SK-N-SH treated with all-trans-retinoic acid at 6 μM for 48 hours (cell line): ENCODE results near the gene SPATA25.

Experiments
- ARNTL ChIP-seq: fragments of 450-650 bp; formaldehyde crosslinking; IDR thresholded peaks from 2 replicates; pipeline ENCODE4 v1.5.0; 2020; ENCODE audit warnings: low read depth, mild to moderate bottlenecking, moderate library complexity, borderline replicate concordance
- CSDC2 ChIP-seq: fragments of 250-450 bp; sonication (Bioruptor Pico); IDR thresholded peaks from 2 replicates; pipeline ENCODE4 v1.5.0; 2020; ENCODE audit warnings: mild to moderate bottlenecking, moderate library complexity
- ESRRG ChIP-seq: fragments of 250-450 bp; sonication (Bioruptor Pico); IDR thresholded peaks from 2 replicates; pipeline ENCODE4 v1.6.1; 2021; ENCODE audit warnings: mild to moderate bottlenecking
- GLIS3 ChIP-seq: fragments of 250-450 bp; sonication (Bioruptor Pico); IDR thresholded peaks from 2 replicates; pipeline ENCODE4 v1.5.0; 2020; ENCODE audit warnings: mild to moderate bottlenecking, moderate library complexity
- ISL1 ChIP-seq: fragments of 250-450 bp; sonication (Bioruptor Pico); IDR thresholded peaks from 2 replicates; pipeline ENCODE4 v2.1.2; 2022; ENCODE audit warnings: mild to moderate bottlenecking, moderate library complexity
- PATZ1 ChIP-seq: fragments of 250-450 bp; sonication (Bioruptor Pico); IDR thresholded peaks from 2 replicates; pipeline ENCODE4 v1.8.0; 2020; ENCODE audit warnings: mild to moderate bottlenecking, moderate library complexity, borderline replicate concordance
- PPARA ChIP-seq: fragments of 250-450 bp; sonication (Bioruptor Pico); IDR thresholded peaks from 2 replicates; pipeline ENCODE4 v1.5.0; 2020; ENCODE audit warnings: mild to moderate bottlenecking, borderline replicate concordance
- ZFP3 ChIP-seq: fragments of 250-450 bp; sonication (Bioruptor Pico); IDR thresholded peaks from 2 replicates; pipeline ENCODE4 v1.5.0; 2020; ENCODE audit warnings: mild to moderate bottlenecking, moderate library complexity
- ZFP30 ChIP-seq: fragments of 450-650 bp; formaldehyde crosslinking; IDR thresholded peaks from 2 replicates; pipeline ENCODE4 v1.5.0; 2022; ENCODE audit warnings: mild to moderate bottlenecking, moderate library complexity
- ZNF8 ChIP-seq: fragments of 450-650 bp; formaldehyde crosslinking; IDR thresholded peaks from 2 replicates; pipeline ENCODE4 v1.5.0; 2020; ENCODE audit warnings: mild to moderate bottlenecking, moderate library complexity
- TF ChIP-seq, protein P1 (sequence below): fragments of 250-450 bp; sonication (Bioruptor Pico); IDR thresholded peaks from 2 replicates; pipeline ENCODE4 v1.5.0; 2020; ENCODE audit warnings: mild to moderate bottlenecking, moderate library complexity
- TF ChIP-seq, protein P2 (sequence below): fragments of 250-450 bp; sonication (Bioruptor Pico); IDR thresholded peaks from 2 replicates; pipeline ENCODE4 v1.5.1; 2020; ENCODE audit warnings: low read depth, mild to moderate bottlenecking, moderate library complexity

GRCh38 chr20:45857114-45857881 lies 30.1 kb downstream of the SPATA25 start, which contains the start of the genes ACOT8 and ZSWIM3:
- TF ChIP-seq ISL1 (no peak), CSDC2 (CRISPR knock-in tag) (no peak), ZNF8 (CRISPR knock-in tag) (no peak), ARNTL (CRISPR knock-in tag) (no peak), GLIS3 (CRISPR knock-in tag) (no peak), ESRRG (CRISPR knock-in tag) (no peak), ZFP30 (CRISPR knock-in tag) (no peak), PATZ1 (CRISPR knock-in tag) (no peak), PPARA (CRISPR knock-in tag) (no peak), ZFP3 (CRISPR knock-in tag) (no peak)
- TF ChIP-seq, protein P1, sequence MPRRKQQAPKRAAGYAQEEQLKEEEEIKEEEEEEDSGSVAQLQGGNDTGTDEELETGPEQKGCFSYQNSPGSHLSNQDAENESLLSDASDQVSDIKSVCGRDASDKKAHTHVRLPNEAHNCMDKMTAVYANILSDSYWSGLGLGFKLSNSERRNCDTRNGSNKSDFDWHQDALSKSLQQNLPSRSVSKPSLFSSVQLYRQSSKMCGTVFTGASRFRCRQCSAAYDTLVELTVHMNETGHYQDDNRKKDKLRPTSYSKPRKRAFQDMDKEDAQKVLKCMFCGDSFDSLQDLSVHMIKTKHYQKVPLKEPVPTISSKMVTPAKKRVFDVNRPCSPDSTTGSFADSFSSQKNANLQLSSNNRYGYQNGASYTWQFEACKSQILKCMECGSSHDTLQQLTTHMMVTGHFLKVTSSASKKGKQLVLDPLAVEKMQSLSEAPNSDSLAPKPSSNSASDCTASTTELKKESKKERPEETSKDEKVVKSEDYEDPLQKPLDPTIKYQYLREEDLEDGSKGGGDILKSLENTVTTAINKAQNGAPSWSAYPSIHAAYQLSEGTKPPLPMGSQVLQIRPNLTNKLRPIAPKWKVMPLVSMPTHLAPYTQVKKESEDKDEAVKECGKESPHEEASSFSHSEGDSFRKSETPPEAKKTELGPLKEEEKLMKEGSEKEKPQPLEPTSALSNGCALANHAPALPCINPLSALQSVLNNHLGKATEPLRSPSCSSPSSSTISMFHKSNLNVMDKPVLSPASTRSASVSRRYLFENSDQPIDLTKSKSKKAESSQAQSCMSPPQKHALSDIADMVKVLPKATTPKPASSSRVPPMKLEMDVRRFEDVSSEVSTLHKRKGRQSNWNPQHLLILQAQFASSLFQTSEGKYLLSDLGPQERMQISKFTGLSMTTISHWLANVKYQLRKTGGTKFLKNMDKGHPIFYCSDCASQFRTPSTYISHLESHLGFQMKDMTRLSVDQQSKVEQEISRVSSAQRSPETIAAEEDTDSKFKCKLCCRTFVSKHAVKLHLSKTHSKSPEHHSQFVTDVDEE (CRISPR knock-in tag): no peak
- TF ChIP-seq, protein P2, sequence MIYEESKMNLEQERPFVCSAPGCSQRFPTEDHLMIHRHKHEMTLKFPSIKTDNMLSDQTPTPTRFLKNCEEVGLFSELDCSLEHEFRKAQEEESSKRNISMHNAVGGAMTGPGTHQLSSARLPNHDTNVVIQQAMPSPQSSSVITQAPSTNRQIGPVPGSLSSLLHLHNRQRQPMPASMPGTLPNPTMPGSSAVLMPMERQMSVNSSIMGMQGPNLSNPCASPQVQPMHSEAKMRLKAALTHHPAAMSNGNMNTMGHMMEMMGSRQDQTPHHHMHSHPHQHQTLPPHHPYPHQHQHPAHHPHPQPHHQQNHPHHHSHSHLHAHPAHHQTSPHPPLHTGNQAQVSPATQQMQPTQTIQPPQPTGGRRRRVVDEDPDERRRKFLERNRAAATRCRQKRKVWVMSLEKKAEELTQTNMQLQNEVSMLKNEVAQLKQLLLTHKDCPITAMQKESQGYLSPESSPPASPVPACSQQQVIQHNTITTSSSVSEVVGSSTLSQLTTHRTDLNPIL (CRISPR knock-in tag): no peak
